HEK293T (cell line): ENCODE measurements around the gene AKAP7.

Source experiments
- NFRKB ChIP-seq: fragments of 450-650 bp; IDR thresholded peaks from 2 replicates; pipeline ENCODE4 v1.6.1; 2016; ENCODE audit warnings: mild to moderate bottlenecking, moderate library complexity
- SP1 ChIP-seq: fragments of 450-650 bp; IDR thresholded peaks from 2 replicates; pipeline ENCODE4 v1.6.1; 2017
- ZNF384 ChIP-seq: fragments of 450-650 bp; IDR thresholded peaks from 2 replicates; pipeline ENCODE4 v1.6.1; 2016

DNA sequence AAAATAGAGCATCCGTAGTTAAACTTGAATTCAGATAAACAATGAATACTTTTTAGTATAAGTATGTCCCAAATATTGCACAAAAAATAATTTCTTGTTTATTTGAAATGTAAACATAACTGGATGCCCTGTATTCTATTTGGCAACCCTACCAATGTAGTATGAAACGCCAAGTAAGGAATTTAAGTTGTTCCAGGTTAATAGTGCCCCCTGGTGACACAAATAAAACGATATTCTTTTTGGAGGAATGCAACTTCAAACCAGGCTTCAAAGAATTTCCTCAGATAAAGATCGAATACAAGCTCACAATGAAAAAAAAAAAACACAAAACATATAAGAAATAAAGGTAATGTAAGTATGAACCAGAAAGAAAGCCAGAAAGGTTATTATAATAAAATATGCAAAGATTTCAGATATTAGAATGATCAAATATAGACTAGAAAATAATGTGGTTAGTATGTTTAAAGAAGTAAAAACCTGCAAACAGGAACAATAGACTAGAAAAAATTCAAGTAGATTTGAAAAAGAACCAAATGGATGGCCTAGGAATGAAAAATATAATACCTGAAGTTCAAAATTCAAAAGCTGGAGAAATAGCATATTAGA, 18.4 kb upstream of the AKAP7 start:
- no peak for TF ChIP-seq SP1
- TF ChIP-seq ZNF384: no peak
- no peak for TF ChIP-seq NFRKB
